NOMO-1 treated with dmso at 0.1 percent for 144 hours (cell line): ENCODE measurements around the gene SF3B3.

ENCODE experiments used
- DNase-seq: peaks from one replicate; lab custom pipeline; 2025; ENCODE audit not compliant: unreplicated experiment; lab: John Stamatoyannopoulos, UW

The SF3B3 gene

DNA sequence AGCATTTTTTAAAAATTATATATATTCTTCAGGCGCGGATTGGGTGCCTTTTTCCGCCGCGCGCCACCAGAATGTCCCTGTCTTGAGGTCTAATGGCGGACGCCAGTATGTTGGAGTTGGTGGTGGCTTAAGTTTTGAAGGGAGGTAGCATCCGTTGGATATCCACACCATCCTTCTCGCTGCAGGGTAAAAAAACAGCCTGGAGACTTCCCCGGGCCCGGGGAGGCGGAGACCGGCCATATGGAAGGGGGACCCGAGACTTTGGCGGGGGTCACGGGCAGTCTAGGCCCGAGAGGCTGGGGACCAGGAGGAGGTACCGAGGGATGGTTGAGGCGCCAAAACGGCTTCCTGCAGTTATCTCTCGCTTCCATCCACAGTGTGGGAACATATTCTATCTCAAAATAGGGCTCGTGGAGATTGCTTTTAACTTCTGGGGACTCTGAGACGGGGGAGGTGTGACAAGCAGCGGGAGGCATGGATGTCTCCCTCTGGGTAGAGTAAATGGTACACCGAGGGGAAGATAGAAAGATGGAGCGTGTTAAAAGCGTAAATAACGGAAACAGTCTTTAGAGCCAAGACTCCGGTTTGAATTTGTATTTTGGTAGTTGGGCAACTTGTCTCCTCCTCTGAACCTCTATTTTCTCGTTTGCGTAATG lies at the start of gene SF3B3:
SF3B3 (plus strand) TSS at position 74 of the 656 bp plus-strand sequence. CDS start 2,841 bp downstream, outside the sequence.
- DNase-seq, result peak; percentile 83

GRCh38 chr16:70474320-70475053 lies 49.1 kb upstream of the SF3B3 start:
- no peak for DNase-seq

- DNase-seq, result no peak
Measured at GRCh38 chr16:70475054-70475871, 48.4 kb upstream of the SF3B3 start.

DNA sequence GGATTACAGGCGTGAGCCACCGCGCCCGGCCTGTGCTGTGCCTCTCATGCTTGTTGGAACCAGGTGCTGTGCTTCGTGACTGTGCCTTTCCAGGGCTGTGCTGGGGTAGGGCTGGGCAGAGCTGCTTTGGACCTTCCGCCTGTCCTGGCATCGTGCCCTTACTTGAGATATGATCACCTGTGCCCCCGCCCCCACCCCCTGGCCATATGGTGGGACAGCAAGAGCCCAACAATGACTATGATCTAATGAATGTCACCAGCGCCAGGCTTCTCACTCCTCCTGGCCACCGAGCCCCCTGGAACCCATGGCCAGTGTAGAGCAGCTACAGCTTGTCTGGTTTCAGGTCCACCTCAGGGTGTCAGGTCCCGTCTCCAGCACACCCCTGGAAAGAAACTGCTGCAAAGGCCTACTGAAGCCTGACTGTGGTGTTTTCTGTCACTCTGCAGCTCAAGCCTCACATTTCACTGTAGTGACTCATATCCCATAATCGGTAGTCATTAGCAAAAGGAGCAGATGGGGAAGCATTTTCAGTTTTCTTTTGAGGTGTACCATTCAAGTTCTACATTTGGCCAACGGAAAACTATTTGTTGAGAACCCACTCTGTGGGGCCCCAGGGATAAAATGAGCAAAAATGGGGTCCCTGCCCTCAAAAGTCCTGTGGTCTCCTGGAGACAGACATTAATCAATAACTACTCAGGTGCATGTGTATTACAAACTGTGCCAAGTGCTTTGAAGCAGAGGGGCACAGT lies 47.2 kb upstream of the SF3B3 start:
- DNase-seq, result peak; percentile 69

DNA sequence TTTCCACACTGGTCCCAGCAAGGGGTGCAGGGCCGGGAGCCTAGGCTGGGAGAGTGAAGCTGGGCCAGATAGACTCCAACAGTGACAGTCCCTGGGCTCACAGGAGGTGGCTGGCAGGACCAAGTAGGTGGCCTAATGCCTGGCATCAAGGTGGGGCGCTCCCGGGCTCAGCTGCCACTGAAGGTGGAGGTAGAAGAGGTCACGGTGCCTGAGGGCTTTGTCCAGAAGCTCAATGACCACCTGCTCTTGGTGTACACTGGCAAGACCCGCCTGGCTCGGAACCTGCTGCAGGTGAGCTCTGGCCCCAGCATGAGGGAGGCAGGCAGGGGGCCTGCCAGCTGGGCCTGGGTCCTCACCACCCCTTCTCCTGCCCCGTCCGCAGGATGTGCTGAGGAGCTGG lies 45.4 kb upstream of the SF3B3 start:
- no peak for DNase-seq

- DNase-seq, result no peak
Measured at GRCh38 chr16:70478912-70479341, 44.7 kb upstream of the SF3B3 start.

DNA sequence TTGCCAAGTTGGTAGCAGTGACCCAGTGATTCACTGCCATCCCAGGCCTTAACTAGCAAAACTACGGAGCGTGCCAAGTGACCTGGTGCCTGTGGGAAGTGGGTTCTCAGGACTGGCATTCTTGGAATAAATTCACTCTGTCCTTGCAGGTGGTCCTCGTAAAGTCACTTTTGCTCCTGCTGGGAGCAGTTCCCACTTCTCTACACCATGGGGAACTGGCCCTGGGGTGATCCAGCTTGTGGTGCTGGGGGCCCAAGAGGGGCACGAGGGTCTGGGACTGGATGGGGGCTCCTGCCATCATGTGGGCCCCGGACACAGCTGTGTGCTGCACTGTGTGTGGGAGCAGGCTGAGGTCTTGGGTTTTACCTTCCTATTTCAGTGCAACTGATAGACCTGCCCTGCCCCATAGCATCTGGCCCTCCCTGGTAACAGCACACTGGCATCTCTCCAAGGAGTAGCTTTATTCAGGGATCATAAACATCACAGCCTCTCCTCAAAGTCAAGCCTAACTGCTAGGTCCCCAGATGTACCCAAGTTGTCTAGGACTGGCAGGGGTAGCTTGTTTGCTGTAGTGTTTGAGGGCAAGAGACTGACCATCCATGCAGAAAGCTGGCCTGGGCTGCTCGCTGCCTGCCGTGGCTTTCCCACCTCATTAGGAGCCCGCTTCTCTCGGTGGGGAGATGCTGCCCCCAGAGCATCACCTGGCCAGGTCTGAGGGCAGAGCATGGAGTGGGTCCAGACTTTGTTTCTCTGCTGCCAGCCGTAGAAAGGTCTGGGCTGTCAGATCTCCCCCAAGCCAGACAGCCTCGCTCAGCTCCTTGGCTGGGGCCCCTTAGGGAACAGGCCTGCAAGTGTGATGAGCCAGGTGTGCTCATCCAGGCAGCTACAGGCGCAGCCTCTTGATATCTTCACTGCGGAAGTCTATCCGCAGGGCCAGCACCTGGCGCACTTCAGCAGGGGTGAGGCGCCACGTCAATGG lies 43.2 kb upstream of the SF3B3 start:
- no peak for DNase-seq

GRCh38 chr16:70481929-70482536 lies 41.6 kb upstream of the SF3B3 start:
- no peak for DNase-seq

DNA sequence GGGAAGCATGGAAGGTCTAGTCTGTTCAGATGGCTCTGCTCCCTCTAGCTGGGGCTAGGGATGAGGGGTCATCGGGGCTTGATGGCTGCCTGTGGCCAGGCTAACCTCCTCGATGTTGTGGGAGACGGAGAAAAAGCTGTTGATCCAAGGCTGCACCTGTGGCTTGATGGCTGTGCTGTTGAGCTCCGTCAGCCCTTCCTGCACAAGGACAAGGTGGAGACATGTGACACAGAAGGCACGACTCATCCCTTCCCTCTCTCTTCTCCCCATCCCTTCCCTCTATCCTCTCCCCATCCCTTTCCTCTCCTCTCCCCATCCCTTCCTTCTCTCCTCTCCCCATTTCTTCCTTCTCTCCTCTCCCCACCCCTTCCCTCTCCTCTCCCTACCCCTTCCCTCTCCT lies 41.0 kb upstream of the SF3B3 start:
- no peak for DNase-seq

DNA sequence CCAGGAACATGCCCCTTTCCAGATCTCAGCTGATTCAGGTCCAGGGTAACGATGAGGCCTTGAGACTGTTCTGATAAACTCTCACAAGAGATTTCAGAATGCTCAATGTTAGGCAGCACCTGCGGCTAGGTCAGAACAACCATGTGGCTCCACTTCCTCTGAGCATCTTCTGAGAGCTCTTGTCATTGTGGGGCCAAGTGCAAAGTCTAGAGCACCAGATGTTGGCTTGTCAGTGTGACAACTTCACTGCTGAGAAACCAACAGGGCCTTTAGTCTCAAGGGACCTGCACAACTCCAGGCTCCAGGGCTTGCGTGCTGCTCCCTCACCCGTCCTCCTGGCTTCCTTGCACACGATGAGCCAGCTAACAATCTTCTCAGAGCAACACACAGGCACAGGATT lies 40.2 kb upstream of the SF3B3 start:
- DNase-seq, result no peak

DNA sequence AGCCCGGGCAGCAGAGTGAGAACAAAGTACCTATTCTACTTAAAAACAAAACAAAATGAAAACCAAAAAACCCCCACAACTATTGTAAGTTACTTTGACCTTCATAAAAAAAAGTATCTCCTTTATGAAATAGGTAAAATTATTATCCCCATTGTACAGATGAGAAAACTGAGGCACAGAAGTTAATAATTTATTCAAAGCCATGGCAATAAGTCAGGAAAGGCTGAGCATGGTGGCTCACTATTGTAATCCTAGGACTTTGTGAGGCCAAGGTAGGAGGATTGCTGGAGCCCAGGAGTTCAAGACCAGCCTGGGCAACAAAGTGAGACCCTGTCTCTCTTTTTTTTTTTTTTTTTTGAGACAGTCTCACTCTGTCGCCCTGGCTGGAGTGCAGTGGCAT lies 38.7 kb upstream of the SF3B3 start:
- DNase-seq, result no peak

- no peak for DNase-seq
Measured at GRCh38 chr16:70490261-70490660, 33.4 kb upstream of the SF3B3 start.

- DNase-seq, result no peak
Measured at GRCh38 chr16:70493802-70494201, 29.8 kb upstream of the SF3B3 start.

DNA sequence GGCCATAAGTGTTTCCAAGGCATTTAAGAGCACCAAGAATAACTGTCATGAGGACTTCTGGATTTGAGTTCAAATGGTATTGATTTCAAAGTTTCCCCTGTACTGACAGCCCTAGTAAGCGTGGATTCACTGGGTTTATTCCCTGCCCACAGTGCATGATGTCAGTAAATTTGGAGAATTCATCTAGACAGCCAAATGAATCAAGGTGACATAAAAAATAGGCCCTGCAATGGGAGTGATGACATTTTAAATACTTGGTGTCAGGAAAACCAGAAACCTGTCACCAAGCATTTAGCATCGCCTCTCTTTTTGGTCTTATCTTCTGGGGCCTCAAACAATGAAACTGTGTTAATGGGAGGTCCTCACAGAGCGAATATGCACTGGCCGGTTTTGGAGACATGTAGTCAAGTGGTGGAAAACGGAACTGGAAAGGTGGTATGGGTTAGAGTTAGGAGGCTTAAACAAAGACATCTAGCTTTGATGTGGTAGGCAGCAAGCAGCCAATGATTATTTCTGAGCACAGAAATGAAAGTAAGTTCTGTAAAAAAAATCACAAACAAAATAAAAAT lies 29.3 kb upstream of the SF3B3 start:
- DNase-seq, result no peak

DNA sequence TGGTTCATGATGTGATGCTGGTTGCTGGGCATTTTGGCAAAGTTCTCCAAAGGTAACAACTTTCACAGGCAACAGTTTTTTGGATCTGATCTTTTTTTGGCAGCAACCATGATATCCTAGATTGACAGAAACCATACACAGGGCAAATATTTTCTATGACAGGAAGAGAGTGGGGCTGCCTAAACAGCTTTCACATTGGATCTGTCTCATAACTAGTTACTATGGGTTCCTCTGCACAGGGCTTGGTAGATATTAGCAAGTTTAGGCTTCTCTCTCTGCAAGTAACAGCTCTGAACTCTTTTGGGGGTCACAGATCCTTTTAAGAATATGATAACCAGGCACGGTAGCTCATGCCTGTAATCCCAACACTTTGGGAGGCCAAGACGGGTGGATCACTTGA lies 28.8 kb upstream of the SF3B3 start:
- DNase-seq, result no peak

DNA sequence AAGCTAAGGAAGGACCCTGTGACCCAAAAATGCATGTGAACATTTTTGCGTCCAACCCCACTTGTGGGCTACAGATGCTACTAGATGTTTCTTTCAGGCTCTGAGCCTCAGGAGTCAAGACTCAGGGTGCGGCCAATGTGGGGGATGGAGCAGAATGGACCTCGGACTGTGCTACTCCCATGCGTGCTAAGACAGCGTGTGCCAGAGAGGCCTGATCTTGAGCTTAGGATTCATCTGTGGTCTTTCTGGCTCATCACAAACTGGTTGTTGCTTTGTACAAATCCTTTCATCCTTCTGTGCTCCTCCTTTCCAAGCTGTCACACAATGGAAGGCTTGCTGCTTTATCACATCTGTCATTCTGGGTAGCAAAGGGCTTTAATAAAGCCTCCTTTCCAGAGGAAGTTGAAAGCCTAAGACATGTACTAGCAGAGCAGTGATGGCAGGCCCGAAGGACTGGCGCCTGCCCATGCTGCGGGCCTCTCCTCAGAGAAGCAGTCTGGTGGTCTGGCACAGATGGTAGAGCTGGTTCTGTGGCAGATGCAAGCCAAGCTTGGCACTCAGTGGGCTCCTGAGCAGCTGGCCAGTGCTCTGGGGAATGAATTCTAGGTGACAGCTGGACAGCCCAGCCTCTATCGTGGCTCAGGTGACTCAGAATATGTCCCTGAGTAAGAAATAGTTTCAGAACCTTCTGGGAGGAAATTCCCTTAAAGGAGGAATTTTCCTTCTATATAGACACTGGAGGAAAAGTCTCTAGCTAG lies 28.0 kb upstream of the SF3B3 start:
- no peak for DNase-seq

- DNase-seq, result no peak
Measured at GRCh38 chr16:70496513-70496912, 27.1 kb upstream of the SF3B3 start.

- peak; percentile 43 for DNase-seq
Measured at GRCh38 chr16:70508752-70509151, 14.9 kb upstream of the SF3B3 start.
